Measurements from ENCODE around the gene DRG2.

Gene DRG2

GRCh38 chr17:18105595-18105994, 17.8 kb downstream of the DRG2 start:
- Histone ChIP-seq H3K9me3 (ENCODE audit: control insufficient read depth, insufficient read depth, low read depth, low read length) (no peaks in the 10 kb centered on the region), H3K27ac (ENCODE audit: low read depth, low read length) (no peak overlapping the region), H3K4me3 (ENCODE audit: low read depth, low read length) (no peak overlapping the region), H3K9ac (ENCODE audit: low read length) (no peak overlapping the region), H3K27me3 (ENCODE audit: control insufficient read depth, insufficient read depth, low read length) (no peaks in the 10 kb centered on the region), H3K4me1 (ENCODE audit: control insufficient read depth, insufficient read depth, low read length) (no peaks in the 10 kb centered on the region), H3K36me3 (ENCODE audit: control insufficient read depth, insufficient read depth, low read length) (peaks cover 59% of the 10 kb centered on the region)

DNA sequence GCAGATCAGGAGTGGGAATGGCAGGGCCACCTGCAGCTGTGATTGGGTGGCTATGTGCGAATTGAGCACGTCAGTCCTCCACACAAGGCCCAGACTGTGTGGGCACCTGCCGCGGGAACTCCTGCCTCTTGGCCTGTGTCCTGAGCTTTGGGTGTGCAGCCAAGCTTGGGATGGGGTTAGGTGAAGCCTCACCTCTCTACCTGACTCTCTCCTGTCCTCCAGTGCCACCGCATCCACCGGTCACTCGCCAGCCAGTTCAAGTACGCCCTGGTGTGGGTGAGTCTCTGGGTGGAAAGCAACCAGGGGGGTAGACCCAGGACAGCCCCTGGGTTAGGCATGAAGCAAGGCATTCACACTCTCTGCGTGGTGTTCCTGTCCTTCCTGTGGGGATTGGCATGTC, 18.5 kb downstream of the DRG2 start:
- no peak overlapping the region for H3K9ac ChIP-seq (ENCODE audit: low read length)
- H3K27me3 ChIP-seq (ENCODE audit: control insufficient read depth, insufficient read depth, low read length): no peaks in the 10 kb centered on the region
- no peak overlapping the region for H3K27ac ChIP-seq (ENCODE audit: low read depth, low read length)
- H3K9me3 ChIP-seq (ENCODE audit: control insufficient read depth, insufficient read depth, low read depth, low read length): no peaks in the 10 kb centered on the region
- no peaks in the 10 kb centered on the region for H3K4me1 ChIP-seq (ENCODE audit: control insufficient read depth, insufficient read depth, low read length)
- no peak overlapping the region for H3K4me3 ChIP-seq (ENCODE audit: low read depth, low read length)
- peaks cover 53% of the 10 kb centered on the region for H3K36me3 ChIP-seq (ENCODE audit: control insufficient read depth, insufficient read depth, low read length)

DNA sequence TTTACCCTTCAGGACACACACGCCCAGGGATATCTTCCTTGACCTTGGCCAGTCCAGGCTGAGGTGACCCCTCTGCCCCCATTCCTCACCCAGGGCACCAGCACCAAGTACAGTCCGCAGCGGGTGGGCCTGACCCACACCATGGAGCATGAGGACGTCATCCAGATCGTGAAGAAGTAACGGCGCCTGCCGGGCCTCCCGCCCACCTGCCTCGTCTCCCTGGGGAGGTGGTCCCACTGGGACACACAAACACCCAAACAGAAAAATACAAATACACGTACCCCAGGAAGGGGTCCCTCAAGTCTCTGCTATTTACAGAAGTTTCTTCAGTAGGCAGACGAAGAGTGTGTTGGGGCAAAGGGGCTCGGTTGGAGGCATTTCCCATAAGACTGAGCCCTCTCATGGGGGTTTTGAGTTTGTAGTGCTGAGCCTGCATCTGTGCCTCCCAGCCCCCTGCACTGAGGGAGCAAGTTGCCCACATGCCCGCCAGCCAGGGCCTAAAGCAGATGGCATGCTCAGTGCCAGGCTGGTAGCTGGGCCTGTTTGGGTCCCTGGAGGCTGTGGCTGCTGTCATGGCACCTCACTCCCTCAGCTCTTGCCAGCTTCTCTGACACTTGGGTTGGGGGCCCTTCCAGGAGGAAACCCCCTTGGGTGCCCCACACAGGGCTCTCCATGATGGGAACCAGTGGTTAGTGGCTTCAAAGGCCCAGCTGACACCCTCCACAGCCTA, 19.5 kb downstream of the DRG2 start:
- Histone ChIP-seq H3K9me3 (ENCODE audit: control insufficient read depth, insufficient read depth, low read depth, low read length) (no peaks in the 10 kb centered on the region), H3K4me1 (ENCODE audit: control insufficient read depth, insufficient read depth, low read length) (peaks cover 7% of the 10 kb centered on the region; the same call in 1 of the 2 replicates), H3K36me3 (ENCODE audit: control insufficient read depth, insufficient read depth, low read length) (peaks cover 45% of the 10 kb centered on the region), H3K27me3 (ENCODE audit: control insufficient read depth, insufficient read depth, low read length) (no peaks in the 10 kb centered on the region), H3K4me3 (ENCODE audit: low read depth, low read length) (no peak overlapping the region), H3K9ac (ENCODE audit: low read length) (no peak overlapping the region), H3K27ac (ENCODE audit: low read depth, low read length) (no peak overlapping the region)

DNA sequence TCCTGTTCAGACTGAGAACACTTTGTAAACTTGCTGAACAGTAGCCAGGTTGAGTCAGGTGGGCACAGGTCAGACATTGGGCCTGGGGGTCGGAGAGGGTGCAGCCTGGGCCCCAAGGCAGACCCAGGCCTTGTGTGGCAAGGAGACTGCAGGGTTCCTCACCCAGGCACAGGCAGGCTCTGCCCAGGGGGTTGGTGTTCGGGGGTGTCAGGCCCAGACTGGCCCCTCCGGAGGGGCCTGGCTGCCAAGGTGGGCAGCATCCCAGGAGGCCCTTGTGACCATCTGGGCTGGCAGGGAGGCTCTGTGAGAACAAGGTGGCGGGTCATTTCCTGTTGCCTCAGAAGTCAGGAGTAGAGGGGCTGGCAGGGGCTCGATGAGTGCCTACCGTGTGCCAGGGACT, 20.2 kb downstream of the DRG2 start:
- Histone ChIP-seq H3K36me3 (ENCODE audit: control insufficient read depth, insufficient read depth, low read length) (peaks cover 41% of the 10 kb centered on the region), H3K27me3 (ENCODE audit: control insufficient read depth, insufficient read depth, low read length) (no peaks in the 10 kb centered on the region), H3K4me1 (ENCODE audit: control insufficient read depth, insufficient read depth, low read length) (peaks cover 8% of the 10 kb centered on the region; the same call in 1 of the 2 replicates), H3K27ac (ENCODE audit: low read depth, low read length) (no peak overlapping the region), H3K9ac (ENCODE audit: low read length) (no peak overlapping the region), H3K4me3 (ENCODE audit: low read depth, low read length) (no peak overlapping the region), H3K9me3 (ENCODE audit: control insufficient read depth, insufficient read depth, low read depth, low read length) (no peaks in the 10 kb centered on the region)

- Histone ChIP-seq H3K4me3 (ENCODE audit: low read depth, low read length) (no peak within 1 kb of the TSS), H3K9ac (ENCODE audit: low read length) (peak within 1 kb of the TSS; percentile 24), H3K27ac (ENCODE audit: low read depth, low read length) (no peak within 1 kb of the TSS), H3K27me3 (ENCODE audit: control insufficient read depth, insufficient read depth, low read length) (no peaks in the 10 kb centered on the region), H3K4me1 (ENCODE audit: control insufficient read depth, insufficient read depth, low read length) (peaks cover 8% of the 10 kb centered on the region; the same call in 1 of the 2 replicates), H3K9me3 (ENCODE audit: control insufficient read depth, insufficient read depth, low read depth, low read length) (no peaks in the 10 kb centered on the region), H3K36me3 (ENCODE audit: control insufficient read depth, insufficient read depth, low read length) (peaks cover 37% of the 10 kb centered on the region)
These were observed 20.9 kb downstream of the DRG2 start, which contains the start of gene MYO15A for GRCh38 chr17:18108401-18109312. Gene MYO15A, plus strand, starts transcription at chr17:18108756. Its CDS starts 10,045 bp downstream, at chr17:18118801.

DNA sequence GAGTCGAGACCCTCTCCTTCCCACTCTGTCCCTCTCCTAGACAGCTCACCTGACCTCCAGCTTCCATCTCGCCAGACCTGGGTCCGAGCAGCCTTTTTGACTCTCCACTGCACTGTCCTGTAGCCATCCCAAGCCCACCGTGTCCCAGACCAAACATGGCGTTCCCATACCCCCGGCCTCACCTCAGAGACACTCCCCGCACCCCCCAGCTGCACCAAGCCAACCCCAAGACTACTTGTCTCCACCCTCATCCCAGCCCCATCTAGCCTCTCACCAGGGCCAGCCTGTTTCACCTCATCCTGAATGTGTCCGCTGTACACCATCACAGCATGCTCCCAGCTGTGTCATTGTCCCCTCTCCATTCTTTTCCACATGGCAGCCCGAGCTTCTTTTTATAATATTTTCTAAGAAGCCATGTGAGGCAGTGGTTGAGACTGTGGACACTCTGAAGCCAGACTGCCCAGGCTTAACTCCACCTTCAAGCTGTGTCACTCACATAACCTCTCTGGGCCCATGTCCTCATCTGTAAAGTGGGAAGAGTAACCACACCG, 22.3 kb downstream of the DRG2 start:
- no peak overlapping the region for H3K27ac ChIP-seq (ENCODE audit: low read depth, low read length)
- peaks cover 8% of the 10 kb centered on the region; the same call in 1 of the 2 replicates for H3K4me1 ChIP-seq (ENCODE audit: control insufficient read depth, insufficient read depth, low read length)
- no peak overlapping the region for H3K4me3 ChIP-seq (ENCODE audit: low read depth, low read length)
- peaks cover 25% of the 10 kb centered on the region for H3K36me3 ChIP-seq (ENCODE audit: control insufficient read depth, insufficient read depth, low read length)
- H3K9ac ChIP-seq (ENCODE audit: low read length): no peak overlapping the region
- no peaks in the 10 kb centered on the region for H3K27me3 ChIP-seq (ENCODE audit: control insufficient read depth, insufficient read depth, low read length)
- H3K9me3 ChIP-seq (ENCODE audit: control insufficient read depth, insufficient read depth, low read depth, low read length): no peaks in the 10 kb centered on the region

GRCh38 chr17:18110636-18111145, 22.9 kb downstream of the DRG2 start:
- peaks cover 8% of the 10 kb centered on the region; the same call in 1 of the 2 replicates for H3K4me1 ChIP-seq (ENCODE audit: control insufficient read depth, insufficient read depth, low read length)
- no peaks in the 10 kb centered on the region for H3K27me3 ChIP-seq (ENCODE audit: control insufficient read depth, insufficient read depth, low read length)
- H3K36me3 ChIP-seq (ENCODE audit: control insufficient read depth, insufficient read depth, low read length): peaks cover 18% of the 10 kb centered on the region
- H3K9ac ChIP-seq (ENCODE audit: low read length): no peak overlapping the region
- no peak overlapping the region for H3K27ac ChIP-seq (ENCODE audit: low read depth, low read length)
- H3K4me3 ChIP-seq (ENCODE audit: low read depth, low read length): no peak overlapping the region
- no peaks in the 10 kb centered on the region for H3K9me3 ChIP-seq (ENCODE audit: control insufficient read depth, insufficient read depth, low read depth, low read length)

DNA sequence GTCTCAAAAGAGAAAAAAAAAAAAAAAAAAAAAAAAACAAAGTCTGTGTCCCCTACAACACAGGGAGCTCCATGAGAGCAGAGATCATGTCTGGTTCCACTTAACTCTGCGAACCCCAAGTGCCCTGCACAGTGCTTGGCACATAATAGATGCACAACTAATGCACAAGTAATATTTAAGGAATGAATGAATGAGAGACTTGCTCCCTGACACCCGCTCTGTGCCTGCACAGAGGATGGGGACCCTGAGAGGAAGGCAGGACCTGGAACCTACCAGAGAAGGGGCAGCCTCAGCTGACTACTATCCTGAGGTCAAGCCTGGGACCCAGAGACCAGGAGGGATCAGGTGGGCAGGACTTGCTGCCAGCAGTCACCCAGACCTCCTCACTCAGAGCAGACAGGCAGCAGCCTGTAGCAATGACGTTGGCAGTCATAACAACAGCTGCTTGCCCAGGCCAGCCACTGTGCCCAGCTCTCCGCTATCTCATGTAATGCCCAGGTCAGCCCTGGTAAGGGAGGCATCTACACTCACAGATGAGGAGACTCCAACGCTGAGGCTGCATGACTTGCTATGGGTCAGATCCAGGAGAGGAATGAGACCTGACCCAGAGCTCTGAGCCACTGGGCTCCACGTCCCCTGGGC, 23.7 kb downstream of the DRG2 start:
- Histone ChIP-seq H3K9me3 (ENCODE audit: control insufficient read depth, insufficient read depth, low read depth, low read length) (no peaks in the 10 kb centered on the region), H3K9ac (ENCODE audit: low read length) (no peak overlapping the region)

GRCh38 chr17:18115517-18115916, 27.8 kb downstream of the DRG2 start:
- H3K36me3 ChIP-seq (ENCODE audit: control insufficient read depth, insufficient read depth, low read length): no peaks in the 10 kb centered on the region
- peaks cover 8% of the 10 kb centered on the region; the same call in 1 of the 2 replicates for H3K4me1 ChIP-seq (ENCODE audit: control insufficient read depth, insufficient read depth, low read length)
- H3K27me3 ChIP-seq (ENCODE audit: control insufficient read depth, insufficient read depth, low read length): no peaks in the 10 kb centered on the region
- H3K9ac ChIP-seq (ENCODE audit: low read length): no peak overlapping the region
- H3K27ac ChIP-seq (ENCODE audit: low read depth, low read length): no peak overlapping the region
- no peak overlapping the region for H3K4me3 ChIP-seq (ENCODE audit: low read depth, low read length)
- H3K9me3 ChIP-seq (ENCODE audit: control insufficient read depth, insufficient read depth, low read depth, low read length): peaks cover 16% of the 10 kb centered on the region

More for the DNA sequence above, 23.7 kb downstream of the DRG2 start:
- H3K27me3 ChIP-seq (ENCODE audit: control insufficient read depth, insufficient read depth, low read length): no peaks in the 10 kb centered on the region
- no peak overlapping the region for H3K27ac ChIP-seq (ENCODE audit: low read depth, low read length)
- peaks cover 11% of the 10 kb centered on the region for H3K36me3 ChIP-seq (ENCODE audit: control insufficient read depth, insufficient read depth, low read length)
- H3K4me1 ChIP-seq (ENCODE audit: control insufficient read depth, insufficient read depth, low read length): peaks cover 8% of the 10 kb centered on the region; the same call in 1 of the 2 replicates
- H3K4me3 ChIP-seq (ENCODE audit: low read depth, low read length): no peak overlapping the region

- Histone ChIP-seq H3K27ac (ENCODE audit: low read depth, low read length) (no peak overlapping the region), H3K4me1 (ENCODE audit: control insufficient read depth, insufficient read depth, low read length) (peaks cover 8% of the 10 kb centered on the region; the same call in 1 of the 2 replicates), H3K36me3 (ENCODE audit: control insufficient read depth, insufficient read depth, low read length) (no peaks in the 10 kb centered on the region), H3K27me3 (ENCODE audit: control insufficient read depth, insufficient read depth, low read length) (no peaks in the 10 kb centered on the region), H3K9me3 (ENCODE audit: control insufficient read depth, insufficient read depth, low read depth, low read length) (peaks cover 16% of the 10 kb centered on the region), H3K9ac (ENCODE audit: low read length) (no peak overlapping the region), H3K4me3 (ENCODE audit: low read depth, low read length) (no peak overlapping the region)
These were observed 28.3 kb downstream of the DRG2 start for GRCh38 chr17:18116078-18116477.
